SK-N-SH (cell line): ENCODE data around the gene IGFBPL1.

Source experiments
- CTCF ChIP-seq: fragments of 200-600 bp; sonication (generic); IDR thresholded peaks from 2 replicates; pipeline ENCODE4 v1.6.1; 2017; ENCODE audit warnings: antibody characterized with exemption, mild to moderate bottlenecking, moderate library complexity
- ELF1 ChIP-seq: IDR thresholded peaks from 2 replicates; pipeline ENCODE4 v1.4.0; 2012
- GABPA ChIP-seq: IDR thresholded peaks from 2 replicates; pipeline ENCODE4 v1.4.0; 2012; ENCODE audit warnings: low read depth, mild to moderate bottlenecking
- IRF3 ChIP-seq: fragments of 150-350 bp; IDR thresholded peaks from 2 replicates; pipeline ENCODE4 v1.6.1; 2016; ENCODE audit warnings: mild to moderate bottlenecking, low read depth, low read length
- JUND ChIP-seq: IDR thresholded peaks from 2 replicates; pipeline ENCODE4 v1.4.0; 2012
- NRF1 ChIP-seq: IDR thresholded peaks from 2 replicates; pipeline ENCODE4 v1.6.1; 2012; ENCODE audit warnings: low read depth, mild to moderate bottlenecking, low read length
- POLR2AphosphoS5 ChIP-seq: IDR thresholded peaks from 2 replicates; pipeline ENCODE4 v1.6.1; 2012; ENCODE audit warnings: low read depth, low read length
- RAD21 ChIP-seq: IDR thresholded peaks from 2 replicates; pipeline ENCODE4 v1.6.1; 2012; ENCODE audit warnings: mild to moderate bottlenecking, low read length
- SMC3 ChIP-seq: IDR thresholded peaks from 2 replicates; pipeline ENCODE4 v1.6.1; 2012; ENCODE audit warnings: low read depth, low read length, improper control_type of control experiment
- TCF12 ChIP-seq: IDR thresholded peaks from 2 replicates; pipeline ENCODE4 v1.4.0; 2012

- TF ChIP-seq CTCF (no peak), JUND (no peak), SMC3 (no peak), POLR2AphosphoS5 (no peak), RAD21 (no peak), NRF1 (no peak), ELF1 (no peak), GABPA (no peak), TCF12 (no peak), IRF3 (no peak)
These were observed 17.3 kb upstream of the IGFBPL1 start for GRCh38 chr9:38441347-38442085.
